GM18508 (cell line): ENCODE measurements around the gene EGFL6.
"Not testable (repeated sequence)": the region's sequence is repeated elsewhere in the genome, so short reads cannot be mapped to it uniquely, and the experiment has no call there.

Source experiments
- ATAC-seq: cut with Tn5 transposase; IDR thresholded peaks from one replicate; pipeline ENCODE4 v1.9.1; 2021; ENCODE audit warnings: moderate number of reproducible peaks; ENCODE audit not compliant: insufficient read depth, unreplicated experiment

The EGFL6 gene

DNA sequence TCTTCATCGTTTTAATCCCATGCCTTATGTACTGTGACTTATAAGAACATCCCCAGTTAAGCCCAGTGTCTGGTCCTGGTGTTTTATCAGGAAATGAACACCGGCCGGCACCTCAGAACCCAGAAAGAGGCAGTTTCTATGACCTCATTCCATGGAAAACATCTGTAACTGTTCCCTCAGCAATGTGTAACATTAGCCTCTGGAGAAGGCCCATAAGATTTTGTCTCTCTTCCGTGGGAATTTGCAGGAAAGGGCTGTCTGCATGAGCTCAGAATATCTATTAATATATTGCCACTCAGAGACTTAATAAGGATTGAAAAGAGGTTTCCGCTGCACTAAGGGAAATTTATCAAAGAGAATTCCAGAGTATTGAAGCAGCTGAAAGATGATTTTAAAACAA, 80.4 kb downstream of the EGFL6 start:
- no peak for ATAC-seq

GRCh38 chrX:13650318-13650717, 80.9 kb downstream of the EGFL6 start:
- ATAC-seq = no peak

DNA sequence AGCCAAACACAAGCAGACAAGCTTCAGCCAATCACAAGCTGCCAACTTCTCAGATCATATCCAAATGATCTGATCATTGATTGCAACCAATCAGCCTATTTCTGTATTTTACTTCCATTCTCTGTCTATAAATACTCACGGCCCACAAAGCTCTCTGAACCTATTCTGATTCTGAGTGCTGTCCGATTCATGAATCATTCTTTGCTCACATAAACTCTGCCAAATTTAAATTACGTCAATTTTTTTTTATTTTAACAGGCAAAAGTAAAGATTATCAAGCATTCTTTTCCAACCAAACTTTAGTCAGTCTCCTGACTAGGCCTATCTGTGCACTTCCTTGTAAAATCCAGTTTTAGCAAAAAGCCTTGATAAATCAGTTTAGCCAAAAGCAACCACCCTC, 81.7 kb downstream of the EGFL6 start:
- no peak for ATAC-seq

DNA sequence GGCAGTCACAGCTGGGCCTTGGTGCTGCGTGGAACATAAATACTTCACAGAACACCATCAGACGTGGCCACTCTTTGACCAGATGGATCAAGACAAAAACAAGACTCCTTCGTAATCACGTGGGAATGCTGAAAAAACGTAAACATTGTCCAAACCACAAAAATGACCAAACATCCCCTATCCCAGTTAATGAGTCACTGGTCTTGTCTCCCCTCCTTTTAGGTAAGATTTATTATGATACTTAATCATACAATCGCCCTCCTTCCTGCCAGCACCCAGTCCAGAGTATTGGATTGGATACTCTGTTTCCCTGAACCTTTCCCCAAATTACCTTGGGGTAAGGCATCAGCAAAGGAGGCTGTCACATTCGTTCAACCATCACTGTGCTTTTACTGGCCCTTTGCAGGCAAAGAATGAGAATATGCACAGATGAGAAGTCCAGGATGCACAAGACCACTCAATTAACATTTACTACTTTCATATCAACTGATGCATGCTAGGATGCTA, 82.9 kb downstream of the EGFL6 start:
- ATAC-seq = peak; percentile 3

GRCh38 chrX:13652850-13653693, 83.7 kb downstream of the EGFL6 start, which contains the start of gene TCEANC:
Gene TCEANC (plus strand): TSS chrX:13653141. CDS start chrX:13662509, 9,368 bp downstream.
- ATAC-seq = peak; percentile 88

- no peak for ATAC-seq
Measured at GRCh38 chrX:13654116-13654515, 84.7 kb downstream of the EGFL6 start.

DNA sequence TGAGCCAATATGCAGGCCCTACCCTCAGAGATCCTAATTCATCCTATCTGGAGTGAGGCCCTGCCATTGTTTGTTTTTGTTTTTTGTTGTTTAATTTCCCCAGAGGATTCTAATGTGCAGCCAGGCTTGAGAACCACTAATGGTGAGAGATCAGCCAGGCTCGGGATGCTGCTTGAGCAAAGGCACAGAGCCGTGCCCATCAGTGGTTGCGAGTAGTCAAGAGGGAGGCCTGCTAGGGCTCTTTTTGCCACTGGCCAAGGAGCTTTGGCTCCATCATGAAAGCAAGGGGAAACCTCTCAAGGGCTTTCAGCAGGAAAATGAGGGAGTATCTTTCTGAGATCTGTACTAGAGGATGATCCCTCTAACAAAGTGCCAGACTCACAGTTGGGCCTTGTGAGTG, 86.3 kb downstream of the EGFL6 start:
- ATAC-seq = no peak

- ATAC-seq = no peak
Measured at GRCh38 chrX:13658602-13659001, 89.2 kb downstream of the EGFL6 start.

DNA sequence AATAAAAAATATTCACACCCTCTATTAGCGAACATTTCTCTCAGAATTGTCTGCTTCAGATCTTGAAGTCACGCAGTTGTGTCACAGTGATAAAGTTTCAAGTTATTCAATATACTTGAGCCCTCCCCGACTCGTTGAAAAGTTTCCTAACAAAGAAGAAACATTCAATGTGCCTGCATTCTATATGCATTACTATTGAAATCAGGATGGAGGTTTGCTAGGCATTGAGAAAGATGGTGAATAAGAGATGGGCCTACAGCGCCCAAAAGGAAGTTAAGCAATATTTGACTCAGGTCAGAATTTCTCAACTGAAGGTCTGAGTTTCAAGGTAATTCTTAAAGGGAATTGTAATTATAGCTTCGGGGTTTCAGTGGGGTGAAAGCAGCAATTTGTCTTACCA, 89.7 kb downstream of the EGFL6 start:
- ATAC-seq = no peak

DNA sequence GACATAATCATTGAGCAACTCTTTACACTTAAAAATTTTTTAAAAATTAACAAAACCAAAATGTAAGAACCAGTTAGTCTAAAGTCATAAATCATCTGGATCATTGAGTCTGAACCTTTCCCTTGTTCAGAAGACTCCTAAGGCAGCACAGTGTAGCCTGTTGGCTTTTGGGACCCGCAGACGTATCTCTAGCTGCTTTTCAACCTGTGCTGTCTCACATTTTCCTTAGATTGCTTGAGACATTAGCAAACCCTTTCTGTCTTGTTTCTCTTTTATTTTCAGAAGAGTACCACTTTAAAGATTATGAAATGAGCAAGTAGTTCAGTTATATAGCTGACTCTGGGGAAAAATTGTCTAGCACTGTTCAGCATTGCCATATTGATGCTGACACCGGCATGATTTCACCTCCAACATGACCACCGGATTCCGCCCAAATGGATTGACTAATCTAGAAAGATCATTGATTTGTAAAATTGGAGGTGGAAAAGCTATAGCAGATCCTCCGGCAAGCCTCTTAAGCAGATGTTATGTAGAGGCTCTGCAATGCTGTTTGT, 92.4 kb downstream of the EGFL6 start:
- ATAC-seq = no peak

GRCh38 chrX:13662355-13662791, 93.0 kb downstream of the EGFL6 start:
- ATAC-seq = no peak

- no peak for ATAC-seq
Measured at GRCh38 chrX:13664020-13664419, 94.6 kb downstream of the EGFL6 start.

- no peak for ATAC-seq
Measured at GRCh38 chrX:13666836-13667235, 97.4 kb downstream of the EGFL6 start.

DNA sequence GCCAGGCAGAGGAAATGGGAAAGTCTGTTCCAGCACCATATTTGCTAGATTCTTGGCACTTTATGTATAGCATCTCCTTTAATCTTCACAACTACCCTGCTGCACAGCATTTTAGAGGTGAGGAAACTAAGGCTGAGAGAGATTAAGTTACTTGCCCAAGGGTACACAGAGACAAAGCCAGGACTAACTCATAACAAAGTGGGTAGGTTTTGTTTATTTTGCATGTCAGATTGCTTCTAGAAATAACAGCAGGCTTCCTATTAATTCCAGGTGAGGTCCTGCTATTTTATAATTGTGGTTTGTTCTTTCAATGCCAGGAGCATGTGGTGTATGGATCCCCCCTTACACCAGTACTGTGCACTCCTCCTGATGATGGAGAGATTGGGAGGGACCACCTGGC, 98.5 kb downstream of the EGFL6 start:
- no peak for ATAC-seq

GRCh38 chrX:13669246-13669737, 99.9 kb downstream of the EGFL6 start:
- ATAC-seq = peak; percentile 72

- ATAC-seq = not testable (repeated sequence)
Measured at GRCh38 chrX:13669755-13670154, 100.4 kb downstream of the EGFL6 start.

GRCh38 chrX:13670197-13670596, 100.8 kb downstream of the EGFL6 start:
- no peak for ATAC-seq

GRCh38 chrX:13673016-13673415, 103.6 kb downstream of the EGFL6 start:
- ATAC-seq = no peak

- ATAC-seq = no peak
Measured at GRCh38 chrX:13676885-13677284, 107.5 kb downstream of the EGFL6 start.

DNA sequence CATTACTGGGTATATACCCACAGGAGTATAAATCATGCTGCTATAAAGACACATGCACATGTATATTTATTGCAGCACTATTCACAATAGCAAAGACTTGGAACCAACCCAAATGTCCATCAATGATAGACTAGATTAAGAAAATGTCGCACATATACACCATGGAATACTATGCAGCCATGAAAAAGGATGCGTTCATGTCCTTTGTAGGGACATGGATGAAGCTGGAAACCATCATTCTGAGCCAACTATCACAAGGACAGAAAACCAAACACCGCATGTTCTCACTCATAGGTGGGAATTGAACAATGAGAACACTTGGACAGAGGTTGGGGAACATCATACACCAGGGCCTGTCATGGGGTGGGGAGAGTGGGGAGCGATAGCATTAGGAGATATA, 110.3 kb downstream of the EGFL6 start:
- not testable (repeated sequence) for ATAC-seq

DNA sequence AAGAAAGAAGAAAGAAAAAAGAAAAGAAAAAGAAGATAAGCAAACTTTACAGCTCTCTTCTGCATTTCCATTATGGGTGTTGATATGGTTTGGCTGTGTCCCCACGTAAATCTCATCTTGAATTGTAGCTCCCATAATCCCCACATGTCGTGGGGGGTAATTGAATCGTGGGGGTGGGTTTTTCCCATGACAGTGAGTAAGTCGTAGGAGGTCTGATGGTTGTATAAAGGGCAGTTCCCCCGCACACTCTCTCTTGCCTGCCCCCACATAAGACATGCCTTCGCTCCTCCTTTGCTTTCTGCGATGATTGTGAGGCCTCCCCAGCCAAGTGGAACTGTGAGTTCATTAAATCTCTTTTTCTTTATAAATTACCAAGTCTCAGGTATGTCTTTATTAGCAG, 112.2 kb downstream of the EGFL6 start:
- ATAC-seq = no peak
